Stimulated activated CD8-positive, alpha-beta memory T cell treated with anti-CD3 and anti-CD28 coated beads, Interleukin-7, amount 100 ng/mL, for 4 hours (primary cell): ENCODE results near the gene OR8K1.

Source experiments
- DNase-seq, 2 donors: peaks; one replicate each; pipeline ENCODE4 v3.0.0-alpha.2; 2020; ENCODE audit warnings: low read depth in 2 of 2

Gene OR8K1

GRCh38 chr11:56345739-56346138 is at the start of gene OR8K1:
OR8K1 (plus strand) TSS chr11:56346039; CDS start chr11:56346039, 0 bp downstream.
- DNase-seq = no peak

DNA sequence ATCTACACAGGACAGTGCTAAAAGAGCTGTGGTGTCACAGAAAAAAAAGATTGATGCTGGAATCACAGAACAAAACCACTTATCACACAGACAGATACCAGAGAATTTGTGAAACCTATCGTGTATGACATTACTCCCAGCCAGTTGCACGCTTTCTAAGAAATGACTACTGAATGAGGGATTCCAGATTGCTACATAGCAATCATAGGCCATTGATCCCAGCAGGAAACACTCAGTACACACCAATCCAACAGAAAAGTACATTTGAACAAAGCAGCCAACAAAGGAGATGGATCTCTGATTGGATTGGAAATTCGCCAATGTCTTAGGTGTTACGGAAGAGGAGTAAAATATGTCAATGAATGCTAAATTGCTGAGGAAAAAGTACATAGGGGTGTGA is 48.9 kb upstream of the OR8K1 start:
- no peak for DNase-seq

DNA sequence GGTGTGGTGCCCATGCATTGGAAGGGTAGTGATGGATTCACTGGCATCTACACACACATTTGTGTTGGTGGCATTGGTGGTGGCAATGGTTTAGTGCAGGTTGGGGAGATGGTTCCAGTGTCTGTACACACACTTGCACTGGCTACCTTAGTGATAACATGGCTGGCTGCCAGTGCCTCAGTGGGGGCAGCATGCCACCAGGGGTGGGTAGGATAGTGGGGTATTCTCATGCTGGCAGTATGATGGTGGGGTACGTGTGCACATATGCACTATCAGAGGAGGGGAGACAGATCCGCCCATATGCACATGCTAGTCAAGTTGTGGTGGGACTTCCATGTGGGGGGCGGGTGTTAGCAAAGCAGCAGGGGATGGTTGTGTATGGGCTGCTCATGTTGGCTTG is 38.0 kb upstream of the OR8K1 start:
- DNase-seq = no peak

DNA sequence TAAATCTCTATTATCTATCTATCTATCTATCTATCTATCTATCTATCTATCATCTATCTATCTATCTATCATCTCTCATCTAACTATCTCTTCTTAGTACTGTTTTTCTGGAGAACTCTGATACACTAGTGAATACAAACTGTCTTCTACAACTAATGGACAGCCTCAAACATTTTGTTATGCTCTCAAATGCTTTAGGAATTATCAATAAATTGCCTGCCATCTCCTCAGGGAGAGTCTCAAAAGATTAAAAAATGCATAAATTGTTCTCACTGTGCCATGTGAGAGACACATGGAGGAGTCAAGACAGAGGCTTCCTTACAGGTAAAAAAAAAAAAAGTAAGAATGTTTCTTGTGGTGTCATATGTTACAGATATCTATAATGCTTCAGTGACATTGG is 31.0 kb upstream of the OR8K1 start, which contains the start of gene OR8K3:
OR8K3 (plus strand) TSS at position 301 of the 400 bp plus-strand sequence. CDS start 3,163 bp downstream, outside the sequence.
- DNase-seq = no peak

DNA sequence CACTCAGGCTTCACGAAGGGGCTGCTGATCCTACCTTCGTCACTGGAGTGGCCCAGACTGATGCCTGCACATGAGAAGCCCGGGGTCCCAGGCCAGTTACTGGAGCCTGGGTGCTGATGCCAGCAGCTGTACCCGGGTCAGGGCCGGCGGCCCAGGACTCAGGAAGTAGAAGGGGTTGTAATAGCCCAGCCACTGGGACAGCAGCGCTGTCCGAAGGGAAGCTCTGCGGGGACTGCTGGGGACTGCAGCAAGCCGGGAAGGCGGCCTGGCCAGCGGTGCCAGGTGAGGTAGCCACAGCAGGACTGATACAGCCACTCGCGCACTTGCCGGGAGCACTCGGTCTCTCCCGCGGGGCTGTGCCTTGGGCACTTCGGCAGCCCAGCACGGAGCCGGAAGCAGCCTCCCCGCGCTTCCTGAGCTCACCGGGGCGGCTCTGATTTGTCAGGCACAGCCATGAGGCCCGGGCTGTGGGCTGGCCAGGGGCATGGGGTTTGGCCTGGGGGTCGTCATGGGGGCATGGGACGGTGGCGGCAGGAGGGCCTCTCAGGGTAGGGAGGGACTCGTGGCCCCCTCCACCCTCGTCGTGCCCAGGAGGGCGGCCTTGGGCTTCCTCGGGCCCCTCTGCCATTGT is 13.9 kb upstream of the OR8K1 start:
- DNase-seq = no peak

DNA sequence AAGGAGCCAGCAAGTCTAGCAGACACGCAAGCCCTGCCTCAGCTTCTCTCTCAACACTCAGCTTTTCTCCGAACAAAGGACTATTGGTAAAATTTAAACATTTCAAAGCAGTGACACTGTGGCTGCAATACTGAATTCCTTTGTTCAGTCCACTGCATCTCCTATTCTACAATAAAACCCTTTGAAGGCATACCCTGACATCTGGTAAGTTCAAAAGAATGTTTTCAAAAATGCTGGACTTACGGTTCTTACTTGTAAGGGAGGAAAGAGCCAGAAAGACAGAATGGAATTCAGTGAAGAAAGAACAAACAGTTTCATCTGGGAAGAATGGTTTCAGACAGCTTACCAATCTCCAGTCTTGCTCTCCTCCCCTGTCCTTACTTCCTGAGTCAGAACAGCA is 12.7 kb upstream of the OR8K1 start:
- no peak for DNase-seq

DNA sequence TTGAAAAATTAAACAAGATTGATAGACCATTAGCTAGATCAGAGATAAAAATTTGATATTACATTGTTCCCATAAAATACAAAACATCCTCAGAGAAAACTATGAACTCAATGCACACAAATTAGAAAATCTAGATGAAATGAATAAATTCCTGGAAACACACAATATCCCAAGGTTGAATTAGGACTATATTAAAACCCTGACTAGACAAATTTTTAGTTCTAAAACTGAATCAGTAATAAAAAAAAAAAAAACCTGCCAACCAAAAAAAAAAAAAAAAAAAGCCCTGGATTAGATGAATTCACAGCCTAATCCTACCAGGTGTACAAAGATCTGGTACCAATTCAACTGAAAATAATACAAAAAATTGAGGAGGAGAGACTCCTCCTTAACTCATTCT is 5.5 kb upstream of the OR8K1 start:
- DNase-seq = no peak

DNA sequence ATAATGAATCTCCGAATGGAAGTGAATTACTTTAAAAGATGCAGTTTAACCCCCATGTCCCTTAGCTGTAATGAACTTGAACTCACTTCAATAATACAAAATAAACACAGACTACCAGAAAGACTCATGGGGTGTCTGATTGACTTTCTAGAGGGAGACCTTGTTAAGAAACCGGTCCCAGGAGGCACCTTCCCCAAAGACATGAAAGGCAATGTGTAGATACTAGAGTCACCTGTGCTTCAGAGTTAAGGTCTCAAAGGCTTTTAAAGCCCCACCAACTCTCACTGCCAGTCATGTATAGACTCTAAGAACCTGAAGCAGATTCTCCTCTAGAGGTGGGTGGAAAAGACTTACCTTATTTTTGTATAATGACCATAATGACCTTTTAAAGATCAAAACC is 8.2 kb downstream of the OR8K1 start, which contains the start of gene OR8J1:
OR8J1 (plus strand) TSS at position 301 of the 400 bp plus-strand sequence. CDS start 5,956 bp downstream, outside the sequence.
- DNase-seq = no peak

DNA sequence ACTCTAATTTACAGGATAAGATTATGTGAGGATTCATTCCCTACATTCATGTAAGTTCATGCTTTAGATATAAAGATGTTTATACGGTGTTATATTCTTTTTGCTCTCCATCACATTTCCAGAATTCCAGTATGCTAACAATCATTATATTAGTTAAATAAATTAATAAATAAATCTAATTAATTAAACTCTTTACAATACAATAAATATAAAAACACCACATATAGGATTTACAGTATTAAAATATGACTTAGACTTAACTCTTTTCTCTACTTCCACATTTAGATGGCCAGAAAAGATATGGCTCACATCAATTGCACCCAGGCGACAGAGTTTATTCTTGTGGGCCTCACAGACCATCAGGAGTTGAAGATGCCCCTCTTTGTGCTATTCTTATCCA is 29.5 kb downstream of the OR8K1 start, which contains the start of gene OR8U1:
OR8U1 (plus strand) TSS at position 301 of the 400 bp plus-strand sequence; CDS start at position 301, 0 bp downstream.
- no peak for DNase-seq

DNA sequence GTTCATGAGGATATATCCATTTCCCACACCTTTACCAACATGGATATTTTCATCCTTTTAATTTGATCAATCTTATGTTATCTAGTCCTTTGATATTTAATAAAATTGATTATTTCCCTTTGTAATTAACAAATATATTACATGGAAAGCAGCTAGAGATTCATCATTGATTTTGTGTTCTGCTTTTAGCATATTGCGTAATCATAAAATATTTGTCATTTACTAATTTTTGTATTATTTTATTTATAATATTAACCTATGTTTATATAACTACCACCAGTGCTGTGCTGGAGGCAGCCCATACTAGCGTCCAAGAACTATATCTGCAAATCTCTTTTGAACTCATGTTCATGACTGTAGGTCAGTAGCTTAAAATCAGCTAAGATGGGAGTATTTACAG is 34.3 kb downstream of the OR8K1 start:
- DNase-seq = no peak

DNA sequence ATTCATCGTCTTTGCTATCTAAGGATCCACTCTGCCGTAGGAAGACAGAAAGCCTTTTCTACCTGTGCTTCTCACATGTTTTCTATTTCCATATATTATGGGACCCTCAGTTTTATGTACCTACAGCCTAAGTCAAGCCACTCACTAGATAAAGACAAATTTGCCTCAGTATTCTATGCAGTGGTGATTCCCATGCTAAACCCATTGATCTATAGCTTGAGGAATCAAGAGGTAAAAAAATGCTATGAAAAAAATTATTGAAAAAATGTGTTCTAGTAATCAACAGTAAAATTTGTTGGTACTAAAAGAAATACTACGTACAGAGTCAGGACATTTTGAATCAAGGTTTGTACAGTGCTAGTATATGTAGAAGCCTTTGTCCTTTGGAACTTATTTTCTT is 48.5 kb downstream of the OR8K1 start:
- DNase-seq = no peak

- no peak for DNase-seq
Observed at GRCh38 chr11:56396047-56396446, 50.2 kb downstream of the OR8K1 start.
